GM12878 (cell line): Measurements from ENCODE around the gene YDJC. TPM values are rescaled to one million over a fixed set of nuclear protein-coding genes. Genes with fewer than 3 reads are reported as not detected.

Experiments
- ATAC-seq: fragments of 200-7000 bp; cut with Tn5 transposase; 3 replicates; pipeline ENCODE4 v1.9.1; 2020; ENCODE audit warnings: mild to moderate bottlenecking, moderate library complexity
- BruUV-seq: library from RNA; stranded (reverse); fragments of 400-500 nt; replicated peaks from 2 replicates; lab custom pipeline; 2021; lab: Mats Ljungman, UMichigan
- CTCF ChIA-PET: fragments of 300-600 bp; sonication (Branson Sonifier 250); formaldehyde crosslinking; extraction: SDS; loops from one replicate; lab custom pipeline; 2021; ENCODE audit warnings: inconsistent platforms; lab: Yijun Ruan, JAX
- POLR2A ChIA-PET: fragments of 350-600 bp; formaldehyde crosslinking; extraction: SDS; loops from one replicate; lab custom pipeline; 2021; ENCODE audit warnings: inconsistent platforms; lab: Charles Lee
- RAD21 ChIA-PET: fragments of 300-600 bp; sonication (Branson Sonifier 250); formaldehyde crosslinking; loops from one replicate; lab custom pipeline; 2023; ENCODE audit warnings: antibody characterized with exemption; ENCODE audit not compliant: unreplicated experiment; lab: Charles Lee
- SMC1A ChIA-PET: fragments of 300-600 bp; sonication (Branson Sonifier 250); formaldehyde crosslinking; loops from one replicate; lab custom pipeline; 2023; ENCODE audit not compliant: unreplicated experiment, uncharacterized antibody; lab: Charles Lee
- DNase-seq: peaks from one replicate; pipeline ENCODE4 v3.0.0-alpha.2; 2011; ENCODE audit warnings: low read depth, low spot score
- FAIRE-seq: peaks from 3 replicates; lab custom pipeline; 2011; peaks lifted over from hg19 to GRCh38; lab: Jason Lieb, UNC
- H2AFZ ChIP-seq: 2 replicates; pipeline ENCODE4 v1.6.0; 2011; ENCODE audit warnings: low read depth, low read length, control low read depth; ENCODE audit not compliant: control insufficient read depth
- H3K27ac ChIP-seq: 2 replicates; pipeline ENCODE4 v1.5.1; 2011; ENCODE audit warnings: control low read depth; ENCODE audit not compliant: control insufficient read depth, insufficient read depth
- H3K27me3 ChIP-seq, 2 experiments: replicated peaks in 1 of 2; 2 replicates each; pipeline versions ENCODE4 v1.6.0 to v1.6.1; 2011; ENCODE audit warnings: low read length in 1 of 2; ENCODE audit not compliant: control insufficient read depth in 2 of 2, insufficient read depth in 2 of 2
- H3K36me3 ChIP-seq, 2 experiments: 2 replicates each; pipeline ENCODE4 v1.5.1; 2011; ENCODE audit warnings: low read length in 1 of 2; ENCODE audit not compliant: control insufficient read depth in 2 of 2, insufficient read depth in 2 of 2
- H3K4me1 ChIP-seq: 2 replicates; pipeline ENCODE4 v1.6.1; 2011; ENCODE audit warnings: mild to moderate bottlenecking, low read length, moderate library complexity, mixed read lengths; ENCODE audit not compliant: control insufficient read depth, insufficient read depth
- H3K4me2 ChIP-seq: 2 replicates; pipeline ENCODE4 v1.6.0; 2011; ENCODE audit warnings: control low read depth; ENCODE audit not compliant: control insufficient read depth, insufficient read depth
- H3K4me3 ChIP-seq: fragments of 200-600 bp; sonication (generic); 2 replicates; pipeline ENCODE4 v1.5.1; 2016
- H3K79me2 ChIP-seq: 2 replicates; pipeline ENCODE4 v1.6.0; 2011; ENCODE audit warnings: low read length; ENCODE audit not compliant: control insufficient read depth, insufficient read depth
- H3K9ac ChIP-seq: 2 replicates; pipeline ENCODE4 v1.8.0; 2011; ENCODE audit warnings: low read length, control low read depth, mixed read lengths; ENCODE audit not compliant: control insufficient read depth, insufficient read depth
- H3K9me3 ChIP-seq: replicated peaks from 3 replicates; pipeline ENCODE4 v1.5.1; 2011; ENCODE audit warnings: mild to moderate bottlenecking, low read length; ENCODE audit not compliant: control insufficient read depth, insufficient read depth
- H4K20me1 ChIP-seq: 2 replicates; pipeline ENCODE4 v1.6.0; 2011; ENCODE audit not compliant: control insufficient read depth, insufficient read depth
- CEBPZ ChIP-seq: fragments of 150-350 bp; IDR thresholded peaks from 2 replicates; pipeline ENCODE4 v1.6.1; 2016; ENCODE audit warnings: low read depth, low read length
- JUNB ChIP-seq: IDR thresholded peaks from 2 replicates; pipeline ENCODE4 v1.6.1; 2016; ENCODE audit warnings: antibody characterized with exemption, mild to moderate bottlenecking
- POLR2A ChIP-seq: IDR thresholded peaks from 2 replicates; pipeline ENCODE4 v1.6.1; 2011; ENCODE audit warnings: low read depth, mild to moderate bottlenecking, low read length
- RAD21 ChIP-seq: IDR thresholded peaks from 2 replicates; pipeline ENCODE4 v1.6.1; 2011; ENCODE audit warnings: mild to moderate bottlenecking, low read depth, low read length, moderate library complexity; ENCODE audit not compliant: insufficient read depth
- SPI1 ChIP-seq: IDR thresholded peaks from 2 replicates; pipeline ENCODE4 v1.6.1; 2011; ENCODE audit warnings: low read depth, mild to moderate bottlenecking, low read length, moderate library complexity, borderline replicate concordance; ENCODE audit not compliant: insufficient read depth
- ZBED1 ChIP-seq: IDR thresholded peaks from 2 replicates; pipeline ENCODE4 v1.6.1; 2016; ENCODE audit warnings: borderline replicate concordance
- ZNF207 ChIP-seq: fragments of 450-650 bp; IDR thresholded peaks from 2 replicates; pipeline ENCODE4 v1.6.1; 2014; ENCODE audit warnings: antibody characterized with exemption, mild to moderate bottlenecking, borderline replicate concordance
- WGBS: methylation state at CpG from one replicate; pipeline ENCODE4 v1.1.6; 2016; ENCODE audit warnings: low lambda C conversion rate; ENCODE audit not compliant: insufficient replicate concordance, insufficient coverage; ENCODE audit errors: missing lambda C conversion rate; 5-methylcytosine and 5-hydroxymethylcytosine counted together
- in situ Hi-C: fragments of 300-500 bp; cut with MboI; formaldehyde crosslinking; loops from 9 replicates; pipeline ENCODE4 v1.14.3; 2018; ENCODE audit warnings: mixed read lengths
- intact Hi-C: fragments of 100-400 bp; cut with micrococcal nuclease; formaldehyde crosslinking; loops from one replicate; pipeline ENCODE4 v1.14.2; 2022; ENCODE audit not compliant: unreplicated experiment
- polyA plus RNA-seq, 11 experiments: library from polyadenylated mRNA; depleted of rRNA in 4 of 11; unstranded in 6 of 11; stranded (reverse) in 5 of 11; fragments of >200 nt; fragmentation: Nextera tagmentation in 4 of 11; fragmentation: Illumina TruSeq in 1 of 11; extraction: Ambion mirVana in 4 of 11; extraction: Trizol in 1 of 11; gene quantifications; 1 replicate in 1 of 11; 2 replicates in 10 of 11; pipeline versions ENCODE4 v1.2.1 to v1.2.3, GENCODE V29; 2011 to 2016; ENCODE audit warnings: inconsistent platforms in 2 of 11, missing spikeins in 2 of 11, low read depth in 1 of 11
- total RNA-seq, 4 experiments: library from RNA; depleted of rRNA in 3 of 4; stranded (reverse); fragments of >200 nt in 3 of 4; fragmentation: Illumina TruSeq in 1 of 4; extraction: Trizol in 1 of 4; gene quantifications; 2 replicates each; pipeline versions ENCODE4 v1.2.1 to v1.2.3, GENCODE V29; 2013 to 2021

The YDJC gene
- total and polyA plus RNA-seq, 10 of the 15 experiments (the other 5 are each of a cell fraction or from before 2014, with no cell fraction given), result 1.00 to 77.6 (median 38.4) TPM

GRCh38 chr22:21660904-21661303 lies 31.1 kb upstream of the YDJC start:
- in situ Hi-C loops (no loop called here), intact Hi-C loops (no loop called here)
- H3K9me3 ChIP-seq, result no peaks in the 10 kb centered on the region
- BruUV-seq, result no TSS peak
- H3K27ac ChIP-seq, result no peak overlapping the region
- H3K79me2 ChIP-seq, result peaks cover under 1% of the 10 kb centered on the region; the same call in 1 of the 2 replicates
- no peak overlapping the region for H3K9ac ChIP-seq
- H3K36me3 ChIP-seq, result no peaks in the 10 kb centered on the region
- no peaks in the 10 kb centered on the region for H3K4me1 ChIP-seq
- H3K4me2 ChIP-seq, result no peak overlapping the region
- WGBS, result 36% methylated on average over 7 of the region's 7 CpGs
- H3K27me3 ChIP-seq, result no peaks in the 10 kb centered on the region
- ChIA-PET CTCF (no interaction called here), POLR2A (no interaction called here), SMC1A (no interaction called here)
- no peaks in the 10 kb centered on the region for H4K20me1 ChIP-seq
- no peak overlapping the region for H3K4me3 ChIP-seq
- ATAC-seq (no peak), DNase-seq (no peak)
- no peak overlapping the region for H2AFZ ChIP-seq
- TF ChIP-seq POLR2A (0 out of 2 replicates have a peak, but pooled peaks have one; percentile 8), CEBPZ (no peak)
- TF ChIP-seq, all 136 proteins: peak for 1
- FAIRE-seq, result no peak
- RAD21 ChIA-PET, result no interaction called here

- no peak for DNase-seq
- no peak overlapping the region for H3K4me2 ChIP-seq
- no peaks in the 10 kb centered on the region for H3K36me3 ChIP-seq
- H3K9me3 ChIP-seq, result no peaks in the 10 kb centered on the region
- ATAC-seq, result no peak
- H3K4me3 ChIP-seq, result no peak overlapping the region
- ChIA-PET RAD21 (interaction anchor here (0.9 kb wide), 1 partner anchor 13 kb away, joined by 3 read pairs; no protein-coding TSS in a partner anchor), CTCF (no interaction called here), SMC1A (interaction anchor here (0.6 to 1.1 kb wide), 2 partner anchors 13 to 277 kb away, joined by 3 read pairs; no protein-coding TSS in a partner anchor), POLR2A (interaction anchor here (0.8 kb wide), 1 partner anchor 11 kb away, joined by 3 read pairs; no protein-coding TSS in a partner anchor)
- H3K4me1 ChIP-seq, result no peaks in the 10 kb centered on the region
- BruUV-seq, result no TSS peak
- no peaks in the 10 kb centered on the region for H3K27me3 ChIP-seq
- intact Hi-C loops (no loop called here), in situ Hi-C loops (no loop called here)
- TF ChIP-seq ZBED1 (no peak), SPI1 (no peak), RAD21 (0 out of 2 replicates have a peak, but pooled peaks have one; percentile 6), JUNB (no peak), ZNF207 (no peak)
- WGBS, result 51% methylated on average over 7 of the region's 7 CpGs
- H2AFZ ChIP-seq, result no peak overlapping the region
- H3K27ac ChIP-seq, result no peak overlapping the region
- FAIRE-seq, result no peak
- no peak overlapping the region for H3K9ac ChIP-seq
- H4K20me1 ChIP-seq, result no peaks in the 10 kb centered on the region
- no peaks in the 10 kb centered on the region for H3K79me2 ChIP-seq
Measured at GRCh38 chr22:21659864-21660525, 30.2 kb upstream of the YDJC start.
